Muscle of arm (tissue), 12 donors: Measurements from ENCODE around the gene RBM28. TPM values are rescaled to one million over a fixed set of nuclear protein-coding genes. Genes with fewer than 3 reads are reported as not detected.

Source experiments
- DNase-seq: peaks from one replicate; pipeline ENCODE4 v3.0.0-alpha.2; 2013
- polyA plus RNA-seq, 12 donors: library from polyadenylated mRNA; unstranded; fragments of 120-200 nt; gene quantifications; one replicate each; pipeline ENCODE4 v1.2.1, GENCODE V29; 2013; ENCODE audit not compliant: insufficient read length in 12 of 12

RBM28 gene
- polyA plus RNA-seq, 12 donors: 30.5 to 58.7 (median 40.3) TPM; not detected in 1

- no peak for DNase-seq
Measured at GRCh38 chr7:128263420-128263819, 80.3 kb downstream of the RBM28 start.

GRCh38 chr7:128262273-128263028 lies 81.3 kb downstream of the RBM28 start:
- no peak for DNase-seq

GRCh38 chr7:128260069-128260795 lies 83.5 kb downstream of the RBM28 start:
- no peak for DNase-seq

DNA sequence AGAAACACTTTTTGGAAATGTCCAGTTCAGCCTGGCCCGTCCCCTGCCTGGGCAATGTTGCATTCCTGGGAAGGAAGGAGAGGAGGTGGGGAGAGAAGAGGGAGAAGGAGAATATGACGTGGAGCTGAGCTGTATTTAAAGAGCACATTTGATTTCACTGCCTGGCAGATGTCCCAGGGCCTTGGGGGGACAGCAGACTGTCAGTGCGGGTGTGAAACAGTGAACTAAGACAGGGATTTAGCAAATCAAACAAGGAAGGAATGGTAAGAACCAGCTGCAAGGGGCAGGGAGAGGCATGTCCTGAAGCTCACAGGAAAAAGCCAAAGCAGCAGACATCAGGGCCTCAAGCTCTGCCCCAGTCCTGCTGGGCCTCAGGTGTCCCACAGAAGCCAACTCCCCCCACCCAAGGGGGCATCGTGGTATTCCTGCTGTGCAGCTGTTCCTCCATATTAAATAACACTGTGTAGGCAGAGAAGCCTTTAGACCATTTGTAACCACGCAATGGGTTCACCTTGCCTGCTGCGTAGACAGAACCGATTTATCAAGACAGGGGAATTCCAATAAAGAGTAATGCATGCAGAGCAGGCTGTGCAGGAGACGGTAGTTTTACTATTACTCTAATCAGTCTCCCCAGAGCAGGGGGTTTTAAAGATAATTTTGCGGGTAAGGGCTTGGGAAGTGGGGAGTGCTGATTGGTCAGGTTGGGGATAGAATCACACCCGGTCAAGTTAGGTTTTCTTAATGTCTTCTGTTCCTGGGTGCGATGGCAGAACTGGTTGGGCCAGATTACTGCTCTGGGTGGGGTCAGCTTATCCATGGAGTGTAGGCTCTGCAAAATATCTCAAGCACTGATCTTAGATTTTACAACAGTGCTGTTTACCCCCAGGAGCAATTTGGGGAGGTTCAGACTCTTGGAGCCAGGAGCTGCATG lies 84.3 kb downstream of the RBM28 start:
- no peak for DNase-seq

- no peak for DNase-seq
Measured at GRCh38 chr7:128257458-128257857, 86.2 kb downstream of the RBM28 start.

GRCh38 chr7:128255271-128255670 lies 88.4 kb downstream of the RBM28 start:
- DNase-seq: no peak

GRCh38 chr7:128254470-128254869 lies 89.2 kb downstream of the RBM28 start:
- no peak for DNase-seq

DNA sequence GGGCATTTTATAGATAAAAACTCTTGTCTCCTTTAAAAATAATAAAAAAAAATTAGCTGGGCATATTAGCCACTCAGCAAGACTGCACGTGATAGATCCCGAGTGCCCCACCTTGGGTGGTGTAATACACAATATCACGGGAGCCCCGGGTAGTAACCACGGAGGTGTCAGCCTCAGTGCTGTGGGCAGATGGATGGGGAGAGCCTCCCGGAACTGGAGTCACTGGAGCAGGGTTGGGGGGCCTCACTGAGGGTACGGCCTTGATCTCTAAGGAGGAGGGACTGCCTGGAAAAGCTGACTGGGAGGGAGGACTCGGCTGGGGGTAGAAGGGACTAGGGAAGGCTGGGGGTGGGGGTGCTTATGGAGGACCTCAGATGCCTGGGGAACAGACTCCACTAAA lies 90.0 kb downstream of the RBM28 start:
- no peak for DNase-seq

DNA sequence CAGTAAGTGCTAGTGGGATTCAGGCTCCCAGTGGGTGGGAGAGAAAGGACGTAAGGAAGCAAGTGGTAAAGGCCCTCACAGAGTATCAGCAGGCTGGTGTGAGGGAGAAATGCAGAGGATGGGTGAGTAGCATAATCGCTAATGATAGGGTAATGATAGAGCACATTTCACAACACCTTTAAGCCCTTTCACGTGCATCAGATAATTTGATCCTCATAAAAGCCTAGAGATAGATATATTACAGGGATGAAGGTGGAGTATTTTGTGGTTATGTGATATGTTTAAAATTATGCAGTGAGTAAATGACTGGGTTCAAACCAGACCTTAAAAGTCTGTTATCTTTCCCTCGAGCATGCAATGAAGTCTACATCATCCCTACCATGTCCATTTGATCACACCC lies 92.4 kb downstream of the RBM28 start:
- no peak for DNase-seq

Other genes starting within 250 kb of the RBM28 start
- under 1 TPM in 6 of 12 donors, not detected in 6; 0.04 to 0.88 (median 0.10) TPM for gene LEP, start 102.6 kb downstream of the RBM28 start, polyA plus RNA-seq
- gene PRRT4, start 17.8 kb upstream of the RBM28 start, polyA plus RNA-seq: 10 to 100 TPM in 10 of 12 donors, 1 to 10 TPM in 1, not detected in 1; 5.6 to 36.5 (median 18.3) TPM
- gene IMPDH1, start 66.1 kb upstream of the RBM28 start, polyA plus RNA-seq: 10 to 100 TPM in 11 of 12 donors, not detected in 1; 16.8 to 32.6 (median 21.2) TPM
- gene HILPDA, start 112.0 kb upstream of the RBM28 start, polyA plus RNA-seq: 10 to 100 TPM in 11 of 12 donors, not detected in 1; 11.8 to 22.3 (median 13.5) TPM
- 10 to 100 TPM in 11 of 12 donors, not detected in 1; 17.9 to 31.2 (median 25.2) TPM for gene METTL2B, start 132.8 kb upstream of the RBM28 start, polyA plus RNA-seq